Thyroid gland (tissue), 4 donors: Measurements from ENCODE around the gene UBL5.

Experiments
- POLR2A ChIP-seq, 2 donors: fragments of 450-650 bp; IDR thresholded peaks; one replicate each; pipeline ENCODE4 v1.6.1; 2017; ENCODE audit warnings: antibody characterized with exemption in 2 of 2, mild to moderate bottlenecking in 2 of 2, moderate library complexity in 1 of 2
- TF ChIP-seq, protein P1 (sequence below), 6 experiments: fragments of 200-600 bp in 3 of 6; fragments of 450-650 bp in 3 of 6; sonication (generic) in 3 of 6; IDR thresholded peaks; one replicate each; pipeline ENCODE4 v1.5.1; 2016 to 2019; ENCODE audit warnings: antibody characterized with exemption in 6 of 6, mild to moderate bottlenecking in 2 of 6, inconsistent platforms in 1 of 6, moderate library complexity in 1 of 6

- TF ChIP-seq, protein P1, sequence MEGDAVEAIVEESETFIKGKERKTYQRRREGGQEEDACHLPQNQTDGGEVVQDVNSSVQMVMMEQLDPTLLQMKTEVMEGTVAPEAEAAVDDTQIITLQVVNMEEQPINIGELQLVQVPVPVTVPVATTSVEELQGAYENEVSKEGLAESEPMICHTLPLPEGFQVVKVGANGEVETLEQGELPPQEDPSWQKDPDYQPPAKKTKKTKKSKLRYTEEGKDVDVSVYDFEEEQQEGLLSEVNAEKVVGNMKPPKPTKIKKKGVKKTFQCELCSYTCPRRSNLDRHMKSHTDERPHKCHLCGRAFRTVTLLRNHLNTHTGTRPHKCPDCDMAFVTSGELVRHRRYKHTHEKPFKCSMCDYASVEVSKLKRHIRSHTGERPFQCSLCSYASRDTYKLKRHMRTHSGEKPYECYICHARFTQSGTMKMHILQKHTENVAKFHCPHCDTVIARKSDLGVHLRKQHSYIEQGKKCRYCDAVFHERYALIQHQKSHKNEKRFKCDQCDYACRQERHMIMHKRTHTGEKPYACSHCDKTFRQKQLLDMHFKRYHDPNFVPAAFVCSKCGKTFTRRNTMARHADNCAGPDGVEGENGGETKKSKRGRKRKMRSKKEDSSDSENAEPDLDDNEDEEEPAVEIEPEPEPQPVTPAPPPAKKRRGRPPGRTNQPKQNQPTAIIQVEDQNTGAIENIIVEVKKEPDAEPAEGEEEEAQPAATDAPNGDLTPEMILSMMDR (IDR thresholded peaks at IDR 0.05), result no peak
- no peak for TF ChIP-seq POLR2A (IDR thresholded peaks at IDR 0.05)
Measured at GRCh38 chr19:9878511-9879196, 50.9 kb downstream of the UBL5 start.
